ENCODE data around the gene TAF1C.

The TAF1C gene

GRCh38 chr16:84183911-84184591, 2.8 kb downstream of the TAF1C start:
- Histone ChIP-seq H3F3A (ENCODE audit: insufficient read depth, low read length) (no peaks in the 10 kb centered on the region), H3K4me3 (ENCODE audit: low read length) (no peak overlapping the region), H3K4me2 (ENCODE audit: low read depth, low read length) (no peak overlapping the region), H3K9me3 (replicated peaks; ENCODE audit: insufficient read depth, low read length) (no peaks in the 10 kb centered on the region), H3K36me3 (replicated peaks; ENCODE audit: insufficient read depth, low read length) (no peaks in the 10 kb centered on the region), H3K27ac (ENCODE audit: low read length) (no peak overlapping the region), H3K27me3 (replicated peaks; ENCODE audit: insufficient read depth, low read length) (no peaks in the 10 kb centered on the region), H3K9me2 (replicated peaks; ENCODE audit: insufficient read depth, low read length) (no peaks in the 10 kb centered on the region), H2AFZ (ENCODE audit: low read length) (no peak overlapping the region), H3K9ac (ENCODE audit: low read length) (no peak overlapping the region), H4K20me1 (ENCODE audit: insufficient read depth, low read length) (no peaks in the 10 kb centered on the region), H3K4me1 (ENCODE audit: low read length) (no peaks in the 10 kb centered on the region), H3K79me2 (ENCODE audit: low read length) (peaks cover 27% of the 10 kb centered on the region)
- no peak for DNase-seq
- TF ChIP-seq EZH2phosphoT487 (IDR thresholded peaks at IDR 0.05; ENCODE audit: low read length), result no peak
- TF ChIP-seq CTCF (IDR thresholded peaks at IDR 0.05; ENCODE audit: low read length), result no peak
- no peak for TF ChIP-seq EZH2 (optimal IDR thresholded peaks at IDR 0.05; ENCODE audit: low read depth, low read length)

DNA sequence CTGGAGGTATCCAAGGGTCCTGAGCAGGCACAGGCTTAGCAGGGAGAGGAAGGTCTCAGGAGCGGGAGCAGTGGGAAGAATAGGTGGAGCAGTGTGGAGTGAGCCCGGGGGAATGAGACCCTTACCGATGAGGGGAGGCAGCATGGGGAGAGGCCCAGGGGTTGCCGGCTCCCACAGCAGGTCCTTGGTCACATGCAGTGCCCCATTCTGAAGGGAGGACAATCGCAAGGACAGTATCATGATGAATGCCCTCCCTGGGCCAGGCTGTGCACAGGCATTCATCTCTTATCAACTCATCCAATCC, 3.3 kb downstream of the TAF1C start:
- Histone ChIP-seq H3K27ac (ENCODE audit: low read length) (no peak overlapping the region), H3K9ac (ENCODE audit: low read length) (no peak overlapping the region), H3K4me1 (ENCODE audit: low read length) (no peaks in the 10 kb centered on the region), H3K9me3 (replicated peaks; ENCODE audit: insufficient read depth, low read length) (no peaks in the 10 kb centered on the region), H4K20me1 (ENCODE audit: insufficient read depth, low read length) (no peaks in the 10 kb centered on the region), H3F3A (ENCODE audit: insufficient read depth, low read length) (no peaks in the 10 kb centered on the region), H3K9me2 (replicated peaks; ENCODE audit: insufficient read depth, low read length) (no peaks in the 10 kb centered on the region), H3K36me3 (replicated peaks; ENCODE audit: insufficient read depth, low read length) (no peaks in the 10 kb centered on the region), H3K27me3 (replicated peaks; ENCODE audit: insufficient read depth, low read length) (no peaks in the 10 kb centered on the region), H3K4me3 (ENCODE audit: low read length) (no peak overlapping the region), H3K4me2 (ENCODE audit: low read depth, low read length) (no peak overlapping the region), H2AFZ (ENCODE audit: low read length) (no peak overlapping the region), H3K79me2 (ENCODE audit: low read length) (peaks cover 27% of the 10 kb centered on the region)
- TF ChIP-seq EZH2phosphoT487 (IDR thresholded peaks at IDR 0.05; ENCODE audit: low read length) (no peak), CTCF (IDR thresholded peaks at IDR 0.05; ENCODE audit: low read length) (no peak), EZH2 (optimal IDR thresholded peaks at IDR 0.05; ENCODE audit: low read depth, low read length) (no peak)
- no peak for DNase-seq

DNA sequence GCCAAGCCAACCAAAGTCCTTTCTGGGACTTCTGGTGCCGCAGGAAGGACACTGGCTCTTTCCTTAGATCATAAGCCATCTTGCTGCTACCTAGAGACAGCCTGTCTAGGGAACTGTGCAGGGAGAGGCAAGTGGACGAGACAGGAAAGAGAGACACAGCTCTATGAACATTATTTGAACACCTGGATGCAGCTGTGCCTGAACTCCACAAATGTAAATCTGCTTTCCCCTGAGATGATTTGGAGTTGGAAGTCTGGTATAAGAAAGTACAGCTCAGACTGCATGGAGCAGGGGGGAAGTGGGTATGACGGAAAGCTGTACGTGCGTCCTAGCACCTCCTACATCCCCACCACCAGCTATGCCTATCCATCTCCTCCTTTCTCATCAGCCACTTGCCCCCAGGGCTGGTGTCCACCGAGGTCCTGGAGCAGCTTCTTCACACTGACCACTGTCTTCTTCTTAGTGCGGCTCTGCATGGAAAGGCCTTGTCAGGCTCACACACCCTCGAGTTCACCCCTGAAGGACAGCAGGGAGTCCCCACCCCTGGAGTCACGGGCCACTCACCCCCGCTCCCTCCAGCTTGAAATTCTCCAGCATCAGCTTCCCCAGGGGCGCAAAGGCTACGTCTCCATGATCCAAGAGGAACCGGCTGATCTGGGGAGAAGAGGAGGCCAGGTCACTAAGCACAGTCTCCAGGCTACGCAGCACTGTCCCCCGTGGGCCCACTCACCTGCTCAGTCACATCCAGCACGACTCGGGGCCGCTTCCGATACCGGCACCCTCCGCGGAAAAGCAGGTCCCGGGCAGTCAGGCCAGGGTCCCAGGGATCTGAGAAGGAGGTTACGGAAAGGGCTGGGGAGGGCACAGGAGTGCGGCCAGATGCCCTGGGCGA, 3.9 kb downstream of the TAF1C start:
- H3K4me2 ChIP-seq (ENCODE audit: low read depth, low read length), result no peak overlapping the region
- H3K27ac ChIP-seq (ENCODE audit: low read length), result no peak overlapping the region
- H3K9me3 ChIP-seq (replicated peaks; ENCODE audit: insufficient read depth, low read length), result no peaks in the 10 kb centered on the region
- TF ChIP-seq CTCF (IDR thresholded peaks at IDR 0.05; ENCODE audit: low read length), result no peak
- TF ChIP-seq EZH2phosphoT487 (IDR thresholded peaks at IDR 0.05; ENCODE audit: low read length), result no peak
- TF ChIP-seq EZH2 (optimal IDR thresholded peaks at IDR 0.05; ENCODE audit: low read depth, low read length), result no peak
- no peak for DNase-seq
- no peak overlapping the region for H3K4me3 ChIP-seq (ENCODE audit: low read length)
- H2AFZ ChIP-seq (ENCODE audit: low read length), result no peak overlapping the region
- H3F3A ChIP-seq (ENCODE audit: insufficient read depth, low read length), result no peaks in the 10 kb centered on the region
- H3K27me3 ChIP-seq (replicated peaks; ENCODE audit: insufficient read depth, low read length), result no peaks in the 10 kb centered on the region
- peaks cover 27% of the 10 kb centered on the region for H3K79me2 ChIP-seq (ENCODE audit: low read length)
- H3K36me3 ChIP-seq (replicated peaks; ENCODE audit: insufficient read depth, low read length), result no peaks in the 10 kb centered on the region
- H3K4me1 ChIP-seq (ENCODE audit: low read length), result no peaks in the 10 kb centered on the region
- no peaks in the 10 kb centered on the region for H3K9me2 ChIP-seq (replicated peaks; ENCODE audit: insufficient read depth, low read length)
- H4K20me1 ChIP-seq (ENCODE audit: insufficient read depth, low read length), result no peaks in the 10 kb centered on the region
- no peak overlapping the region for H3K9ac ChIP-seq (ENCODE audit: low read length)
